H9 (cell line): ENCODE data around the gene RHOU. TPM values are rescaled to one million over a fixed set of nuclear protein-coding genes. Genes with fewer than 3 reads are reported as not detected.

Experiments
- DNase-seq: peaks from one replicate; pipeline ENCODE4 v3.0.0-alpha.2; 2017
- H2AFZ ChIP-seq: one replicate; pipeline ENCODE4 v1.6.1; 2013; ENCODE audit warnings: mild to moderate bottlenecking, low read length, control low read depth, moderate library complexity
- H2AK5ac ChIP-seq: 2 replicates; pipeline ENCODE4 v1.6.1; 2013; ENCODE audit warnings: low read length, control low read depth, mixed read lengths; ENCODE audit not compliant: insufficient read length
- H2BK120ac ChIP-seq: one replicate; pipeline ENCODE4 v1.6.1; 2013; ENCODE audit warnings: low read depth, mild to moderate bottlenecking, low read length, control low read depth, inconsistent platforms; ENCODE audit not compliant: poor library complexity, severe bottlenecking
- H2BK12ac ChIP-seq: 2 replicates; pipeline ENCODE4 v1.6.1; 2013; ENCODE audit warnings: low read length, control low read depth, mixed read lengths, low read depth; ENCODE audit not compliant: insufficient read length
- H2BK15ac ChIP-seq: 2 replicates; pipeline ENCODE4 v1.6.1; 2013; ENCODE audit warnings: low read depth, low read length, control low read depth
- H2BK20ac ChIP-seq: one replicate; pipeline ENCODE4 v1.6.1; 2013; ENCODE audit warnings: low read depth, mild to moderate bottlenecking, low read length, control low read depth, inconsistent platforms; ENCODE audit not compliant: poor library complexity, severe bottlenecking
- H2BK5ac ChIP-seq: 2 replicates; pipeline ENCODE4 v1.6.1; 2013; ENCODE audit warnings: low read length, control low read depth, mixed read lengths; ENCODE audit not compliant: insufficient read length
- H3K14ac ChIP-seq: 2 replicates; pipeline ENCODE4 v1.6.1; 2013; ENCODE audit warnings: low read length, control low read depth; ENCODE audit not compliant: insufficient read depth
- H3K18ac ChIP-seq: 2 replicates; pipeline ENCODE4 v1.6.1; 2013; ENCODE audit warnings: low read depth, mild to moderate bottlenecking, mixed read lengths, low read length, control low read depth; ENCODE audit not compliant: insufficient read length
- H3K23ac ChIP-seq: 2 replicates; pipeline ENCODE4 v1.6.1; 2013; ENCODE audit warnings: low read length, control low read depth, mixed read lengths, low read depth; ENCODE audit not compliant: insufficient read length
- H3K23me2 ChIP-seq: 2 replicates; pipeline ENCODE4 v1.6.1; 2013; ENCODE audit warnings: low read depth, mild to moderate bottlenecking, mixed read lengths, low read length, control low read depth; ENCODE audit not compliant: insufficient read length, poor library complexity, severe bottlenecking
- H3K27ac ChIP-seq: 2 replicates; pipeline ENCODE4 v1.5.1; 2013; ENCODE audit warnings: low read length, control low read depth, mixed read lengths, low read depth; ENCODE audit not compliant: insufficient read length
- H3K27me3 ChIP-seq: 2 replicates; pipeline ENCODE4 v1.6.1; 2013; ENCODE audit warnings: low read length, control low read depth, inconsistent platforms; ENCODE audit not compliant: insufficient read depth
- H3K4ac ChIP-seq: 2 replicates; pipeline ENCODE4 v1.6.1; 2013; ENCODE audit warnings: low read depth, mild to moderate bottlenecking, control low read depth, inconsistent platforms, low read length, moderate library complexity
- H3K4me1 ChIP-seq: 2 replicates; pipeline ENCODE4 v1.6.1; 2013; ENCODE audit warnings: low read length, control low read depth, inconsistent platforms; ENCODE audit not compliant: insufficient read depth
- H3K4me2 ChIP-seq: 2 replicates; pipeline ENCODE4 v1.6.1; 2013; ENCODE audit warnings: low read length, control low read depth, mixed read lengths; ENCODE audit not compliant: insufficient read length, insufficient read depth
- H3K56ac ChIP-seq: 2 replicates; pipeline ENCODE4 v1.6.1; 2013; ENCODE audit warnings: low read depth, mild to moderate bottlenecking, mixed read lengths, low read length, control low read depth; ENCODE audit not compliant: insufficient read length
- H3K79me1 ChIP-seq: 2 replicates; pipeline ENCODE4 v1.6.1; 2013; ENCODE audit warnings: low read depth, mild to moderate bottlenecking, moderate library complexity, low read length, control low read depth, inconsistent platforms; ENCODE audit not compliant: insufficient read depth, poor library complexity, severe bottlenecking
- H3K79me2 ChIP-seq: 2 replicates; pipeline ENCODE4 v1.6.1; 2013; ENCODE audit warnings: low read length, control low read depth, inconsistent platforms; ENCODE audit not compliant: insufficient read depth
- H3K9ac ChIP-seq: 2 replicates; pipeline ENCODE4 v1.6.1; 2013; ENCODE audit warnings: low read length, control low read depth, mixed read lengths; ENCODE audit not compliant: insufficient read length; ENCODE audit errors: extremely low read depth
- H3K9me3 ChIP-seq: one replicate; pipeline ENCODE4 v1.6.1; 2013; ENCODE audit warnings: low read depth, low read length, inconsistent platforms; ENCODE audit not compliant: control insufficient read depth
- H3T11ph ChIP-seq: one replicate; pipeline ENCODE4 v1.6.1; 2013; ENCODE audit warnings: mild to moderate bottlenecking, low read length, control low read depth, inconsistent platforms
- H4K20me1 ChIP-seq: one replicate; pipeline ENCODE4 v1.6.1; 2013; ENCODE audit not compliant: control insufficient read depth, insufficient read length, insufficient read depth
- H4K5ac ChIP-seq: 2 replicates; pipeline ENCODE4 v1.6.1; 2013; ENCODE audit warnings: low read depth, mild to moderate bottlenecking, mixed read lengths, low read length, control low read depth; ENCODE audit not compliant: insufficient read length
- H4K8ac ChIP-seq: replicated peaks from 2 replicates; pipeline ENCODE4 v1.6.1; 2013; ENCODE audit warnings: low read length, control low read depth, mixed read lengths, low read depth; ENCODE audit not compliant: insufficient read length
- H4K91ac ChIP-seq: 2 replicates; pipeline ENCODE4 v1.6.1; 2013; ENCODE audit warnings: low read depth, mild to moderate bottlenecking, moderate library complexity, mixed read lengths, low read length, control low read depth; ENCODE audit not compliant: insufficient read length
- H3K27ac Mint-ChIP-seq, 3 experiments: 2 replicates in 2 of 3; 3 replicates in 1 of 3; pipeline ENCODE4 v1.8.0; 2020 to 2021; ENCODE audit warnings: mixed read lengths in 3 of 3, mild to moderate bottlenecking in 1 of 3, moderate library complexity in 1 of 3
- H3K27me3 Mint-ChIP-seq: 2 replicates; pipeline ENCODE4 v1.8.0; 2021; ENCODE audit warnings: low read depth, mild to moderate bottlenecking, moderate library complexity, mixed read lengths
- H3K36me3 Mint-ChIP-seq, 3 experiments: 2 replicates in 2 of 3; 3 replicates in 1 of 3; pipeline ENCODE4 v1.8.0; 2020 to 2021; ENCODE audit warnings: low read depth in 3 of 3, mixed read lengths in 3 of 3; ENCODE audit not compliant: insufficient read depth in 1 of 3
- H3K4me1 Mint-ChIP-seq, 2 experiments: 2 replicates each; pipeline ENCODE4 v1.8.0; 2020; ENCODE audit warnings: mixed read lengths in 2 of 2
- H3K4me3 Mint-ChIP-seq, 2 experiments: 2 replicates in 1 of 2; 3 replicates in 1 of 2; pipeline ENCODE4 v1.8.0; 2020 to 2021; ENCODE audit warnings: mild to moderate bottlenecking in 2 of 2, mixed read lengths in 2 of 2, moderate library complexity in 1 of 2
- H3K9me3 Mint-ChIP-seq, 2 experiments: 2 replicates in 1 of 2; 3 replicates in 1 of 2; pipeline ENCODE4 v1.8.0; 2020; ENCODE audit warnings: mild to moderate bottlenecking in 2 of 2, mixed read lengths in 2 of 2, moderate library complexity in 1 of 2
- CTCF ChIP-seq: fragments of 200-600 bp; sonication (generic); conservative IDR thresholded peaks from 3 replicates; pipeline ENCODE4 v1.8.0; 2021; ENCODE audit warnings: antibody characterized with exemption, mild to moderate bottlenecking
- WGBS: extraction: QIAGEN DNeasy Blood & Tissue Kit; methylation state at CpG from one replicate; pipeline ENCODE4 v1.1.7; 2013; ENCODE audit warnings: missing lambda C conversion rate, low lambda C conversion rate, mixed read lengths; ENCODE audit not compliant: insufficient read length; ENCODE audit errors: extremely low coverage; 5-methylcytosine and 5-hydroxymethylcytosine counted together
- total RNA-seq: library from RNA; stranded (reverse); gene quantifications from 2 replicates; pipeline ENCODE4 v1.2.1, GENCODE V29; 2021

The RHOU gene
- total RNA-seq, 1 experiment from 2014 or later = 3.9 TPM

GRCh38 chr1:228784181-228784580, 48.9 kb downstream of the RHOU start:
- Histone ChIP-seq H4K91ac (no peak overlapping the region), H2BK120ac (no peak overlapping the region), H2AK5ac (no peak overlapping the region), H4K8ac (no peak overlapping the region), H3K9ac (no peak overlapping the region), H3K56ac (no peak overlapping the region), H2BK12ac (no peak overlapping the region), H3K4me1 (no peaks in the 10 kb centered on the region), H3K23ac (no peak overlapping the region), H3K27ac (no peak overlapping the region), H3K23me2 (no peaks in the 10 kb centered on the region), H3K9me3 (no peaks in the 10 kb centered on the region), H4K5ac (no peak overlapping the region), H2BK5ac (no peak overlapping the region), H3K79me1 (no peaks in the 10 kb centered on the region), H4K20me1 (no peaks in the 10 kb centered on the region), H2BK20ac (no peak overlapping the region), H3K18ac (no peak overlapping the region), H2BK15ac (no peak overlapping the region), H3K4me2 (no peak overlapping the region), H2AFZ (no peak overlapping the region), H3K4ac (no peak overlapping the region), H3T11ph (no peak overlapping the region), H3K27me3 (no peaks in the 10 kb centered on the region), H3K79me2 (no peaks in the 10 kb centered on the region), H3K14ac (no peak overlapping the region)
- no peaks in the 10 kb centered on the region for H3K9me3 Mint-ChIP-seq
- H3K36me3 Mint-ChIP-seq = no peaks in the 10 kb centered on the region; a peak in 1 of 7 replicates
- no peaks in the 10 kb centered on the region for H3K4me1 Mint-ChIP-seq
- H3K27ac Mint-ChIP-seq = no peak overlapping the region
- peaks cover 10% of the 10 kb centered on the region for H3K27me3 Mint-ChIP-seq
- WGBS = no CpG with 5 or more reads among the region's 3 CpGs
- H3K4me3 Mint-ChIP-seq = no peak overlapping the region; a peak in 1 of 5 replicates
- no peak for DNase-seq
- TF ChIP-seq CTCF = no peak
